ENCODE data around the gene FZD10. TPM values are rescaled to one million over a fixed set of nuclear protein-coding genes. Genes with fewer than 3 reads are reported as not detected.

The FZD10 gene
- total RNA-seq, 1 experiment from 2014 or later, result not detected

DNA sequence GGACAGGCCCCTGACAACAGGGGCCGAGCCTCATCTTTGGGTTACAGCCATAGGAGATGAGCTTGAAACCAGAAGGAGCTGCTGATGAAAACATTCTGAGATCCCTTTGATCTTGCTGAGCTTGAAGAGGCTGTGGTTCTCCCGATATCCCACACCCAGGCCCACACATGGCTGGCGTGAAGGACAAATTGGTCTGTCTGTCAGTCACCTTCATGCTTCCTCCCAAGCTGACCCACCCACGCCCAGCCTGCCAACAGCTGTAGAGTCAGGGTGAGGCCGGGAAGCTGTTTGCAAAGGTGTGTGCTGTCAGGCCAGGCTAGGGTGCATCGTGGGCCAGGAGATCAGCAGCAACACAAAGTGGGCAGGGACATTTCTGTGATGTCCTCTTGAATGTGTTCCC is 43.2 kb downstream of the FZD10 start:
- DNase-seq (ENCODE audit: low read depth), result no peak

DNA sequence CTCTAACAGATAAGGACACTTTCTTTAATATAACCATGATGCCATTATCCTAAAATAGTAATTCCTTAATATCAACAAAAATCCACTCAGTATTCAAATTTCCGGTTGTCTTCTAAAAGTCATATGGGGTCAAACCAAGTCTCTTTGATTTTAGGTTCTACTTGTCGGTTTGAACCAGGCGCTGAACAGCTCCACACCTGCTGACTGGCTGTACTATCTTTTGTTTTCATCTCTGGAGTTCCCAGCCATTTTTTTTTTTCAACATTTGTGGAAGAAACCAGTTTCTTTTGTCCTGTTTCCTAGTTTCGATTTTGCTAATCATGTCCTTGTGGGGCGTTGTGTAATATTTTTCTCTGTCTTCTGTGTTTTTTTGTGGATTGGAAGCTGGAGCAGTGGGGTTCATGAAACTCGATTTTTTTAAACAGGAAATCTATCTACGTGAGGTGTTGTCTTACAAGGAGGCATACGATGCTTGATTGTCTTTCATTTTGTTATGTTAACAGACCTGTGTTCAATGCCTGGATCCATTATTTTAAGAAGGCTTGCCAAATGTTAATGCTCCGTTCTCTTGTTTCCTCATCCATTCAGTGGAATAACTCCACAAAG is 50.2 kb downstream of the FZD10 start:
- no peak for DNase-seq (ENCODE audit: low read depth)

DNA sequence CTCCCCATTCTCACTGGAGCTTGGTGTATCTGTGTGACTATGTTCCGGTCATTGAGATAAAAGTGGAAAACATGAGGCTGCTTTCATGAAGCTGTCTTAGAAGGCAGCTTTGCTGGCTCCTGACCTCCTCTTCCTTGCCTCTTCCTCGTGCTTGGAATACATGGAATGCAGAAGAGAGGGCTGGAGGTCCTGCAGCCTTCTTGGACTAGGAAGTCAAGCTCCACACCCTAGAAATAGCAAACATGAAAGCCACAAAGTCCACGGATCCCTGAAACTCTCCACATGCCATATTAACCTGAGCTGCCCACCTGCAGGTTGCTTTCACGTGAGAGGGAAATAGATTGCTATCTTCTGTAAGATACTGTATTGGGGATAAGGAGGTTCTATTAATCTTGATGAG is 51.0 kb downstream of the FZD10 start:
- DNase-seq (ENCODE audit: low read depth), result no peak

DNA sequence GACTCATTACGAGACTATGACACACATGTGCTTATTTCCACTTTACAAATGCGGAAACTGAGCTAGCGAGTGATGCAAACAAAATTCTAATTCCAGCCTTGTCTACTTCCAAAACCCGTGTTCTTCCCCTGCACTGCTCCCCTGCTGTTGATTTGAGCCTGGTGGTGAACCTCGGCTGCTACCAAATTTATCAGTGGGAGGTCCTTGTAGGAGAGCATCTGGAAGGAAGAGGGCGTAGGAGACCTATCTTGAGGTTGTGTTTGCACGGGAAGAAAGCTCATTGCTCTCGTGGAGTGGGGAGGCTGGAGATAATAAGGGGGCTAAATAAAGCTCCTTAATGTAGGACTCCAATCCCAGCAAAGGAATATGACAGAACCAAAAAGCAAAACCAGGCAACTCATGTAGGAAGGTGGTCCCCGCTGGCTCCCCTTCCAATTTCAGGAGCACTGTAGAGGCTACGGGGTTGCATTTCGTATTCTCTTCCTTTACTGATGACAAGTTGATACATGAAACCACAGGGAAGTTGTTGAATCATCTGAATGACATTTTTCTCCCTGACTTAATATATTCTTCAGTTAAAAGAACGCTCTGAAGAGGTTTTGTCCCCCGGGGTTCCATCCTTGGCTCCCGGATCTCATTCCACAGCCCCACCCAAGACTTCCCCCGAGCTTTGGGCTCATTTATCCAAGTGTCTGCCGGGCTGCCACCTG is 52.6 kb downstream of the FZD10 start:
- DNase-seq (ENCODE audit: low read depth), result no peak

Other genes with a start within 250 kb of the FZD10 start
- gene PIWIL1, start 175.4 kb downstream of the FZD10 start, total RNA-seq (2014; rRNA removed; shearing (Covaris generic)), result not detected in 2 replicates